Measurements from ENCODE around the gene ANO5.

The ANO5 gene

GRCh38 chr11:22302368-22302767 is 109.5 kb downstream of the ANO5 start:
- no peak for DNase-seq (ENCODE audit: low read depth)
- no peak overlapping the region for H3K4me3 ChIP-seq (ENCODE audit: low read depth, low read length)

- no peak overlapping the region for H3K4me3 ChIP-seq (ENCODE audit: low read depth, low read length)
- DNase-seq (ENCODE audit: low read depth), result no peak
Observed at GRCh38 chr11:22304337-22304961, 111.6 kb downstream of the ANO5 start.

GRCh38 chr11:22317656-22318055 is 124.8 kb downstream of the ANO5 start:
- no peak for DNase-seq (ENCODE audit: low read depth)
- no peak overlapping the region for H3K4me3 ChIP-seq (ENCODE audit: low read depth, low read length)

- DNase-seq (ENCODE audit: low read depth), result no peak
- no peak overlapping the region for H3K4me3 ChIP-seq (ENCODE audit: low read depth, low read length)
Observed at GRCh38 chr11:22331771-22332170, 138.9 kb downstream of the ANO5 start.
